GM12872 (cell line): Measurements from ENCODE around the gene VIL1.

ENCODE experiments used
- CTCF ChIP-seq: IDR thresholded peaks from 3 replicates; pipeline ENCODE4 v1.5.1; 2011; ENCODE audit warnings: low read depth, mild to moderate bottlenecking, low read length, moderate library complexity; ENCODE audit not compliant: insufficient read depth

Gene VIL1

GRCh38 chr2:218395456-218395825, 23.5 kb upstream of the VIL1 start:
- no peak for TF ChIP-seq CTCF

GRCh38 chr2:218395826-218396687, 22.9 kb upstream of the VIL1 start:
- peak; percentile 76 for TF ChIP-seq CTCF

- no peak for TF ChIP-seq CTCF
These were observed 22.0 kb upstream of the VIL1 start for GRCh38 chr2:218396688-218397462.

- no peak for TF ChIP-seq CTCF
These were observed 21.5 kb upstream of the VIL1 start for GRCh38 chr2:218397463-218397819.

GRCh38 chr2:218397820-218398436, 21.0 kb upstream of the VIL1 start:
- TF ChIP-seq CTCF = no peak

- TF ChIP-seq CTCF = no peak
These were observed 20.2 kb upstream of the VIL1 start for GRCh38 chr2:218398437-218399390.
